Heart right ventricle (tissue), 16 donors: ENCODE measurements around the gene CHD6. TPM values are rescaled to one million over a fixed set of nuclear protein-coding genes. Genes with fewer than 3 reads are reported as not detected.

Experiments
- ATAC-seq, 8 donors: fragments of 200-7000 bp; cut with Tn5 transposase; one replicate each; pipeline ENCODE4 v1.9.1; 2020; ENCODE audit warnings: mild to moderate bottlenecking in 8 of 8, moderate library complexity in 8 of 8, moderate number of reproducible peaks in 1 of 8
- DNase-seq, 2 donors: peaks; one replicate each; pipeline ENCODE4 v3.0.0-alpha.2; 2020
- H3K27ac ChIP-seq, 10 donors: fragments of 200-600 bp; sonication (generic) in 2 of 10; one replicate each; pipeline versions ENCODE4 v1.5.0 to v1.8.0; 2020 to 2022; ENCODE audit warnings: mild to moderate bottlenecking in 3 of 10
- H3K27me3 ChIP-seq, 7 donors: fragments of 200-600 bp; one replicate each; pipeline ENCODE4 v1.8.0; 2021 to 2022; ENCODE audit warnings: mild to moderate bottlenecking in 2 of 7
- H3K36me3 ChIP-seq, 9 donors: fragments of 200-600 bp; sonication (generic) in 1 of 9; one replicate each; pipeline versions ENCODE4 v1.5.0 to v1.8.0; 2020 to 2022; ENCODE audit warnings: mild to moderate bottlenecking in 2 of 9
- H3K4me1 ChIP-seq, 9 donors: fragments of 200-600 bp; sonication (generic) in 1 of 9; one replicate each; pipeline versions ENCODE4 v1.5.0 to v1.8.0; 2020 to 2022; ENCODE audit warnings: mild to moderate bottlenecking in 4 of 9
- H3K4me3 ChIP-seq, 10 donors: fragments of 200-600 bp; sonication (generic) in 2 of 10; one replicate each; pipeline versions ENCODE4 v1.5.0 to v1.8.0; 2020 to 2022; ENCODE audit warnings: mild to moderate bottlenecking in 7 of 10, moderate library complexity in 2 of 10
- H3K9me3 ChIP-seq, 11 donors: fragments of 200-600 bp in 10 of 11; sonication (generic) in 2 of 11; one replicate each; pipeline versions ENCODE4 v1.5.0 to v1.8.0; 2013 to 2022; ENCODE audit warnings: mild to moderate bottlenecking in 2 of 11, control low read depth in 1 of 11, moderate library complexity in 1 of 11
- WGBS, 2 donors: extraction: QIAGEN DNeasy Blood & Tissue Kit; methylation state at CpG; one replicate each; pipeline ENCODE4 v1.1.7; 2013; ENCODE audit warnings: inconsistent platforms in 1 of 2; 5-methylcytosine and 5-hydroxymethylcytosine counted together
- intact Hi-C, 10 donors: fragments of 100-400 bp; cut with DNase I; formaldehyde crosslinking; loops; one replicate each; pipeline versions ENCODE4 v1.11.1 to v1.14.2; 2022
- polyA plus RNA-seq, 2 donors: library from polyadenylated mRNA; stranded (reverse); fragments of 200-250 nt; gene quantifications; one replicate each; pipeline ENCODE4 v1.2.3, GENCODE V29; 2013
- total RNA-seq, 10 donors: library from RNA; stranded (reverse); fragmentation: NEBNext Ultra II Directional in 3 of 10; extraction: Animal tissue kit (Norgen Biotek cat#: 25700) in 3 of 10; gene quantifications; one replicate each; pipeline versions ENCODE4 v1.2.1 to v1.2.4, GENCODE V29; 2021 to 2023
- TF ChIP-seq, protein P1 (sequence below), 9 donors: fragments of 200-600 bp; sonication (generic) in 2 of 9; IDR thresholded peaks; one replicate each; pipeline versions ENCODE4 v1.5.0 to v1.8.0; 2021 to 2022; ENCODE audit warnings: antibody characterized with exemption in 9 of 9, mild to moderate bottlenecking in 5 of 9, moderate library complexity in 1 of 9
- donor health status: Arrhythmogenic right ventricular cardiomyopathy.
- donor health status: ischemic (EF 13 %, LVEDD 7.1; RV severe dilation, severe dysfunction).
- donor health status: healthy with polysubstance abuse.
- donor health status: DM: no; HTN: yes; CAD: no.
- donor health status: DM: no; HTN: no; CAD: no.
- donor health status: ischemic (EF 25% LVEDD 6.9; RV normal size, moderate dysfunction).
- donor health status: ischemic (EF 25% LVEDD 5.7; RV mildly dilated, moderate dysfunction).
- donor health status: healthy.
- donor health status: DM: yes; HTN: yes; CAD: no.
- donor health status: Ischemic cardiomyopathy.
- donor health status: ischemic (EF 35%, LVEDD 5.7; RV mildly dilated, moderate dysfunction).
- donor health status: nonischemic (EF 11% LVEDD 7.7; RV severe dilation, severe dysfunction).
- donor health status: DM: yes; HTN: yes; CAD: no.
- donor health status: PGD.
- donor health status: ischemic (EF 29% LVEDD 5.4; RV normal size, mild dysfunction).
- donor health status: nonischemic (EF 23%, LVEDD 6.1; RV moderate dilation, normal function).

The CHD6 gene
- total and polyA plus RNA-seq, 12 donors: 3.0 to 52.9 (median 39.5) TPM

DNA sequence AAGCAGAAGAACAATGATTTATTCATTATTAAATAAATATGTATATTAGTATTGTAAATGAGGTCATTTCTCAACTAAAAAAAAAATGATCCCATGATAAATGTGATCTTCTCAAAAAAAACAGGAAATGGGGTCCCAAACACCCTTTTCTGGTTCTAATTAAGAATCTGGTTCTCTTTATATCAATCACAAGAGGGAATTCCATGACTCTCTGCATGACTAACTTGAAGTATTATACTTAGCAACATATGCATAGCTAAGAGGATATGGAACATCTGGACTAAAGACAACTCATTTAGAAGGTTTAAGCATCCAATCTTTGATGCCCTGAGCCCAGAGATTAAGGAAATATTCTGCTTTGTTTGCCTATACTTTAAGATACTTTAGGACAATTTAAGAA, 161.8 kb downstream of the CHD6 start:
- TF ChIP-seq, protein P1, sequence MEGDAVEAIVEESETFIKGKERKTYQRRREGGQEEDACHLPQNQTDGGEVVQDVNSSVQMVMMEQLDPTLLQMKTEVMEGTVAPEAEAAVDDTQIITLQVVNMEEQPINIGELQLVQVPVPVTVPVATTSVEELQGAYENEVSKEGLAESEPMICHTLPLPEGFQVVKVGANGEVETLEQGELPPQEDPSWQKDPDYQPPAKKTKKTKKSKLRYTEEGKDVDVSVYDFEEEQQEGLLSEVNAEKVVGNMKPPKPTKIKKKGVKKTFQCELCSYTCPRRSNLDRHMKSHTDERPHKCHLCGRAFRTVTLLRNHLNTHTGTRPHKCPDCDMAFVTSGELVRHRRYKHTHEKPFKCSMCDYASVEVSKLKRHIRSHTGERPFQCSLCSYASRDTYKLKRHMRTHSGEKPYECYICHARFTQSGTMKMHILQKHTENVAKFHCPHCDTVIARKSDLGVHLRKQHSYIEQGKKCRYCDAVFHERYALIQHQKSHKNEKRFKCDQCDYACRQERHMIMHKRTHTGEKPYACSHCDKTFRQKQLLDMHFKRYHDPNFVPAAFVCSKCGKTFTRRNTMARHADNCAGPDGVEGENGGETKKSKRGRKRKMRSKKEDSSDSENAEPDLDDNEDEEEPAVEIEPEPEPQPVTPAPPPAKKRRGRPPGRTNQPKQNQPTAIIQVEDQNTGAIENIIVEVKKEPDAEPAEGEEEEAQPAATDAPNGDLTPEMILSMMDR (IDR thresholded peaks at IDR 0.05): no peak
- no peak for ATAC-seq
- no peaks in the 10 kb centered on the region for H3K27me3 ChIP-seq
- intact Hi-C loops: no loop called here
- H3K4me3 ChIP-seq: no peak overlapping the region
- no peaks in the 10 kb centered on the region for H3K4me1 ChIP-seq
- H3K36me3 ChIP-seq: peaks cover 0 to 73% (median 46%) of the 10 kb centered on the region in 9 donors
- H3K9me3 ChIP-seq: no peaks in the 10 kb centered on the region
- H3K27ac ChIP-seq: no peak overlapping the region
- no peak for DNase-seq

DNA sequence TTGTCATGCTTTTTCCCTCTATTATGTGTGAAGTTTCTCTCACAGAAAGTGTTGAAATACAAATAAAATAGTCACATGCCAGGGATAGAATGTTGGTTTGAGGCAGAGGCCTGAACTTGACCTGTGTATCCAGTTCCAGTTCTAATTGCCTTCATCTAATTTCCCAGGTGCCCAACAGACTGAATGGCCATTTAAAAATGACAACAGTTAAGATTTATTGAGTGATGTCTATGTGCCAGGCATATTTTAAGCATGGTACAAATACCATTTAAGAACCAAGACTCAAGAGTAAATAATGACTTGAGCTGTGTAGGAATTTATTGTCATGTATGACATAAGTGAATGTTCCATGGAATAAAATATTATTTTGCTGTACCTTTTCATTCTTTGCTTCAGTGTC, 163.9 kb downstream of the CHD6 start:
- intact Hi-C loops: no loop called here
- no peak for DNase-seq
- H3K36me3 ChIP-seq: peaks cover 0 to 93% (median 51%) of the 10 kb centered on the region in 9 donors
- TF ChIP-seq, protein P1 (IDR thresholded peaks at IDR 0.05): no peak
- H3K27me3 ChIP-seq: no peaks in the 10 kb centered on the region
- no peak for ATAC-seq
- no peak overlapping the region for H3K27ac ChIP-seq
- H3K4me1 ChIP-seq: no peaks in the 10 kb centered on the region
- H3K4me3 ChIP-seq: no peak overlapping the region
- no peaks in the 10 kb centered on the region for H3K9me3 ChIP-seq

DNA sequence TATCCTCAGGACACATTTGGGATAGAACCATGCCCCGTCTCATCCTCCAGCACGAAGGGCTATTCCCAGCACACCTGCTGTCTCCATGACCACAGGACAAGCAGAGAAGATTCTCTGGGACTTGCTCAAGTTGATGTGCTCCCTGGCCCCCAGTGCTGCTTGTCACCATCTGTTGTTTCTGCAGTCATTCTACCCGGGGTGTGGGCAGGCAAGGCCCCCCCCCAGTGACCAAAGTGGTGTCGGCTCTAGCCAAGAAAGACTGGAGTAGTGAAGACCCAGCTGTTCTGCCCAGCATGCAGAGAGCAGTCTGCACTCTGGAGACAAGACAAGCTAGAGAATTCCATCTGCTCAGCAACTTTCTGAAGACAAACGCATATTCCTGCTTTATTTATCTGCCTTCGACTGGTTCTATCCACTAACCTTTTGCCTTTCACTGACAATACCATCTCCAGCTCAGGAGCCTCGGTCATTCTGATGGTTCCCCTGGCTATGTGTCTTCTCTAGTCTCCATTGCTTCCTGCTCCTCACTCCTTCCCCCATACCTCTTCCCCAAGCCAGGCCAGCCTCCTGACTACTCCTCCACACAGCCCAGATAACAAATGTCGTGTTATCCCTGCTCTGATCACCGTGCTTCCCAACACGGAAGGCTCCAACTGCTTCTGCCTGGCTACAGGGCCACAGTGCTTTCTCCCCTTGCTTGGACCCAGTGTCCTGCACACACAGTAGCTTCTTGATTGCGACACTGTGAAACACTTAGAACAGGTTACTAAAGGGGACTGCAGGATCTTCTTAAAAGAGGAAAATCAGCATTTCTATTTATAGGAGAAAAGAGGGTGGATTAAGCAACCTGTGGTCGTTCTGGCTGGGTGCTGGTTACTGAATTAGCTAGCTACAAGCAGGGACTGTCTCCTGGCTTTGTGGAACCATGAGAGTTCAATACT, 164.9 kb downstream of the CHD6 start:
- TF ChIP-seq, protein P1 (IDR thresholded peaks at IDR 0.05): no peak
- H3K27ac ChIP-seq: no peak overlapping the region
- DNase-seq: no peak

DNA sequence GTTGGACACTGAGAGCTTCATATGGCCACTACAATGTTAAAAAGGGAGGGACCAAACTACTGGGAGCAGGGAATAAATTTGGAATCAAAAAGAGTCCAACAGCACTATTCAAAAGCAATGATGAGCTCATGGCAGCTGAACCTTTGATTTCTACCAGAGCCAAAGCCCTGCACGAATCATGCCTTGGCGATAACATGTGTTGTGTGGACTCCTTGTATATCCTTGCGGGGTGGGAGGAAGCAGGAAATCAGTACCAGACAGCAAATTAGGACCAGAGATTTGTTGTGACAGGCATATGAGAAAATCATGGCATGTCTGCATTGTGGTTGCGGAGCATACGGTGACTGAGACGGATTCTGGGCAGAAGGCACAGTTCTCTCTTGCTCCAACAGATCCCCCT, 166.0 kb downstream of the CHD6 start:
- intact Hi-C loops: no loop called here
- TF ChIP-seq, protein P1 (IDR thresholded peaks at IDR 0.05): no peak

More for the DNA sequence above, 164.9 kb downstream of the CHD6 start:
- no peaks in the 10 kb centered on the region for H3K27me3 ChIP-seq
- WGBS, 2 donors: 73 to 79% methylated on average over 12 of the region's 12 CpGs
- no peaks in the 10 kb centered on the region for H3K4me1 ChIP-seq
- H3K4me3 ChIP-seq: no peak overlapping the region
- no peaks in the 10 kb centered on the region for H3K9me3 ChIP-seq
- intact Hi-C loops: no loop called here
- peaks cover 0 to 100% (median 55%) of the 10 kb centered on the region in 9 donors for H3K36me3 ChIP-seq
- peak in 1 of 8 donors; percentile 14 for ATAC-seq

More for the DNA sequence above, 166.0 kb downstream of the CHD6 start:
- Histone ChIP-seq H3K4me3 (no peak overlapping the region), H3K27ac (no peak overlapping the region), H3K27me3 (no peaks in the 10 kb centered on the region), H3K9me3 (no peaks in the 10 kb centered on the region), H3K4me1 (no peaks in the 10 kb centered on the region), H3K36me3 (peaks cover 0 to 100% (median 57%) of the 10 kb centered on the region in 9 donors)
- WGBS, 2 donors: 96% methylated on average over 6 of the region's 6 CpGs
- ATAC-seq: no peak
- DNase-seq: no peak
